Measurements from ENCODE around the gene CCDC92. TPM values are rescaled to one million over a fixed set of nuclear protein-coding genes. Genes with fewer than 3 reads are reported as not detected.

The CCDC92 gene
- total and polyA plus RNA-seq, 2 donors: 9.1 to 49.8 TPM

- DNase-seq (ENCODE audit: extremely low spot score): no peak
Measured at GRCh38 chr12:124007826-124008570, 35.4 kb upstream of the CCDC92 start.

DNA sequence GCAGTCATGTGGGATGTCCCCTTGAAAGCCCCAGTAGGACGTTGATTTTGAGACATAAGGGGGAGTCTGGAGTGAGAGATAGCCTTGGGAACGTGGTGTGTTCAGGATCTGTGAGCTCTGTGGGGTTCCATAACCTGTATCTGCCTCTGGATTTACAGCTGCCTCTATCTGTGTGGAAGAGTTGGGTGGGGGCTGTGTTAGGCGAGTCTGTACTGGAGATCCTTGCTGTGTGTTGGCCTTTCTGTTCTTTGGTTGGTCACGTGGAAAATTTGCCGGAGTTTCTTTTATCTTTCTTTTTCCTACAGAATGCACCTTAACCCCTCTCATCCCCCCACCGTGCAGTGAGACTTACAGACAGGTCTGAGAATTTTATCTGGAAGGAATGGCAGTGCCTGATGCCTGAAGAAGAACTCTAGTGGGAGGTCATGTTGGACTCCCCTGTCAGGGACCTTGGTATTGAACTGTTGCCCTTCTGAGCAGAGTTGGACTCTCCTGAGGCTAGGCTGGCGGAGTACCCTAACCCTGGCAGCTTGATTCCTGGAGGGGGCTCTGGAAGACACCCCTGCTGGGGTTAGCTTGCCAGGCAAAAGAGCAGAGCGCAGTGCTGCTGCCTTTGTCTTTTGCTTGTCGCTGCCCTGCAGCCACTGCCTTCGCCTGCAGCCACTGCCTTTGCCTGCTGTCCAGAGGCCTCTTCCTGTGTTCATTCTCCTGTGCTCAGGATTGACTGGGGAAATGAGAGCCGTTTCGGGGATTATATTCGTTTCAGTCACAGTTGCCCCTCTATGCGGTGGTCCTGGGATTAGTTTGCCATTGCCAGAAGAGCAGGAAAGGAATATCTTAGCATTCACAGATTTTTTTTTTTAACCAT lies 34.4 kb upstream of the CCDC92 start:
- Histone ChIP-seq H3K4me3 (ENCODE audit: low read depth, low read length) (no peak overlapping the region), H3K4me1 (ENCODE audit: insufficient read depth) (no peaks in the 10 kb centered on the region), H3K27ac (ENCODE audit: low read depth) (no peak overlapping the region), H3K36me3 (ENCODE audit: insufficient read depth) (peaks cover 2% of the 10 kb centered on the region)
- 78% methylated on average over 14 of the region's 14 CpGs for WGBS
- no peak for DNase-seq (ENCODE audit: extremely low spot score)

More at GRCh38 chr12:124007826-124008570, 35.4 kb upstream of the CCDC92 start:
- Histone ChIP-seq H3K36me3 (ENCODE audit: insufficient read depth) (peaks cover 2% of the 10 kb centered on the region), H3K4me3 (ENCODE audit: low read depth, low read length) (no peak overlapping the region), H3K4me1 (ENCODE audit: insufficient read depth) (no peaks in the 10 kb centered on the region), H3K27ac (ENCODE audit: low read depth) (no peak overlapping the region)
- WGBS: 60% methylated on average over 9 of the region's 9 CpGs

DNA sequence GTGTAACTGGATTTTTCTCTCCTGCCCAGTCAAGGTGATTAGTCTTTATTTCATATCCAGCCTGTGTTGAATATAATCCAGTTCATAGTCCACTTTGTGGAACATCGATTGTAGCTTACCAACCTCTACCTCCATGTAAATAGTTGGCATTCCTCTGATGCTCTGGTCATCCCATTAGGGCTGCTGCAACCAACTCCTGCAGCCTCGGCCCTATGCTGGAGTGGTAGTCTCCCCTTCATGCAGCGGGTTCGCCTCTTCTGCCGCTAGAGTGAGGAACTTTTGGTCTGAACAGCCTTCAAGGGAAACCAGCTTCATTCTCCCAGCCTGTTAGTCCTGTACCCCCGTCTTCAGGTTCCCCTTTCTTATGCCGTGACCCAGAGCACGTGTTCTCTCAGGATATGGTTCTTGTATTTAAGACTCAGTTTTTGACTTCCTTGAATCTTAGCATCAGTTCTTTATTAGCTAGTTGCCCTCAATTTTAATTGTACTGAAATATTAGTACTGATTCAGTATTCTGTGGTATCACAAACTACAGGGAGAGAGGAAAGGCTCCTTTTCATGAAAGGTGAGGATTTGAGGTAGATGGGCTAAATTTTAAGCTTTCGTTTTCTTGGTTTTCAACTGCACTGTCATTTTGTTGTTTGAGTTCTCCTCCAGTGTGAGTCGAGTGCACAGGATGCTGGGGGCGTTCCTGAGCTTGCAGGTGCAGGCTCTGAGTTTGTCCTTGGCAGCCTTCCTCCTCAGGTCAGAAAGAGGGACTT lies 33.6 kb upstream of the CCDC92 start:
- H3K36me3 ChIP-seq (ENCODE audit: insufficient read depth): no peaks in the 10 kb centered on the region
- H3K4me1 ChIP-seq (ENCODE audit: insufficient read depth): no peaks in the 10 kb centered on the region
- no peak for DNase-seq (ENCODE audit: extremely low spot score)
- H3K4me3 ChIP-seq (ENCODE audit: low read depth, low read length): no peak overlapping the region
- H3K27ac ChIP-seq (ENCODE audit: low read depth): no peak overlapping the region
- 78% methylated on average over 11 of the region's 11 CpGs for WGBS

DNA sequence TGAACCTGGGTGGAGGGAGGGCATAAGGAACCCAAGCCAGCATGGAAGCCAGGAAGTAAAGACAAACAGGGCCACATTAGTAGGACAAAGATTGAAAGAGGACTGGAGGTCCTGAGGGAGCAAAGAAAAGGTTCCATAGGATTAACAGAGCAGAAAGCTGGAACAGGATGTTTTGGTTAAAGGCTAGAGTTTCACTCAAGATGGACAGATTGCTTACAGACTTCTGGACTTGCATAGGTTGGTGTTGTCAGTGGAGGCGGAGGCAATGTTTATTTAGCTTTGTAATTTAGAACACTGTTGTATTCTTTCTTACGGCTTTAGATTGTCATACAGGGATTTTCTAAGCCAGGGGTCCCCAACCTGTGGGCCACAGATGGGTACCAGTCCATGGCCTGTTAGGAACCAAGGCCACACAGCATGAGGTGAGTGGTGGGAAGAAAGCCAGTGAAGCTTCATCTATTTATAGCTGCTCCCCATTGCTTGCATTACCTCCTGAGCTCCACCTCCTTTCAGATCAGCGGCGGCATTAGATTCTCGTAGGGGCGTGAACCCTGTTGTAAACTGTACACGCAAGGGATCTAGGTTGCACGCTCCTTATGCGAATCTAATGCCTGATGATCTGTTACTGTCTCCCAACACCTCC lies 31.7 kb upstream of the CCDC92 start:
- no peak overlapping the region for H3K4me3 ChIP-seq (ENCODE audit: low read depth, low read length)
- 90% methylated on average over 9 of the region's 9 CpGs for WGBS
- no peak overlapping the region for H3K27ac ChIP-seq (ENCODE audit: low read depth)
- H3K36me3 ChIP-seq (ENCODE audit: insufficient read depth): peaks cover 2% of the 10 kb centered on the region
- no peak for DNase-seq (ENCODE audit: extremely low spot score)
- no peaks in the 10 kb centered on the region for H3K4me1 ChIP-seq (ENCODE audit: insufficient read depth)

DNA sequence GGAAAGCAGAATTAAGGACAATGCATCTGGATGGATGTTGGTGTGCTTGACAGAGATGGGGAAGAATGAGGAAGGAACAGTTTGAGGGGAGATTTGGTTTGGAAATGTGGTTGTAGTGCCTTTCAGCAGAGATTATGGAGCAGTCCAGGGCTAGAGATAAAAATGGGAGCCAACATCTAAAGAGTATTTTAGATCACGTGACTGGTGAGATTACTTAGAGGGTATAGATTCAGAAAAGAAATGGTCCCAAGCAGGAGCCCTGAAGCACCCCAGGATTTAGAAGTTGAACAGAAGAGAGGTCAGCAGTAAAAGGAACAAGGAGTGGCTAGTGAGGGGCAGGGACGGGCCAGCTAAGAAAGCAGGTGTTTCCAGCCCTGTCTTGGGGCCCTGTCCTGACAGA lies 30.0 kb upstream of the CCDC92 start:
- no peak for DNase-seq (ENCODE audit: extremely low spot score)
- no peak overlapping the region for H3K4me3 ChIP-seq (ENCODE audit: low read depth, low read length)
- H3K27ac ChIP-seq (ENCODE audit: low read depth): no peak overlapping the region
- no peaks in the 10 kb centered on the region for H3K4me1 ChIP-seq (ENCODE audit: insufficient read depth)
- H3K36me3 ChIP-seq (ENCODE audit: insufficient read depth): peaks cover 2% of the 10 kb centered on the region
- 87% methylated on average over 2 of the region's 2 CpGs for WGBS

GRCh38 chr12:124002021-124002644 lies 29.5 kb upstream of the CCDC92 start:
- H3K4me3 ChIP-seq (ENCODE audit: low read depth, low read length): no peak overlapping the region
- DNase-seq (ENCODE audit: extremely low spot score): no peak
- peaks cover 2% of the 10 kb centered on the region for H3K36me3 ChIP-seq (ENCODE audit: insufficient read depth)
- H3K4me1 ChIP-seq (ENCODE audit: insufficient read depth): no peaks in the 10 kb centered on the region
- WGBS: 88% methylated on average over 6 of the region's 6 CpGs
- no peak overlapping the region for H3K27ac ChIP-seq (ENCODE audit: low read depth)

DNA sequence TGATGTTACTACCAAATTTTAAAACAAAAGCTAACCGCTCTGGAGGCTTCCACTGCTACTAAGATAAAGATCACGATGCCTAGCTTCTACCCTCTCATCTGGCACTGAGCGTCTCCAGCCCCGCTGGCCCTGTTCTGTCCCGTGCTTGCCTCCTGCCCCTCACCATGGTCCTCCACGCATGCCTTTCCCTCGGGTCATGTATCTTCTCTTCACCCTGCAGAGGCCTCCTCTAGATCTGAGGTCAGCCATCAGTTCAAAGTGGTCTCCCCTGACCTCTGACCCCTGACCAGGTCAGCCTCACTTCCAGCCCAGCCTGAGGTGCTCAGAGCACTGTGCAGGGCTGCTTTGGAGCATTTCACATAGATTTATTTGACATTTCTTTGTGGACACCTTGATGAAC lies 28.7 kb upstream of the CCDC92 start:
- WGBS: 82% methylated on average over 7 of the region's 7 CpGs
- DNase-seq (ENCODE audit: extremely low spot score): no peak
- H3K36me3 ChIP-seq (ENCODE audit: insufficient read depth): peaks cover 2% of the 10 kb centered on the region

GRCh38 chr12:124000111-124000510 lies 27.5 kb upstream of the CCDC92 start:
- Histone ChIP-seq H3K4me1 (ENCODE audit: insufficient read depth) (no peaks in the 10 kb centered on the region), H3K4me3 (ENCODE audit: low read depth, low read length) (no peak overlapping the region), H3K27ac (ENCODE audit: low read depth) (no peak overlapping the region), H3K36me3 (ENCODE audit: insufficient read depth) (peaks cover 2% of the 10 kb centered on the region)
- 92% methylated on average over 5 of the region's 5 CpGs for WGBS
- no peak for DNase-seq (ENCODE audit: extremely low spot score)

More for the DNA sequence above, 28.7 kb upstream of the CCDC92 start:
- Histone ChIP-seq H3K27ac (ENCODE audit: low read depth) (no peak overlapping the region), H3K4me1 (ENCODE audit: insufficient read depth) (no peaks in the 10 kb centered on the region), H3K4me3 (ENCODE audit: low read depth, low read length) (no peak overlapping the region)

DNA sequence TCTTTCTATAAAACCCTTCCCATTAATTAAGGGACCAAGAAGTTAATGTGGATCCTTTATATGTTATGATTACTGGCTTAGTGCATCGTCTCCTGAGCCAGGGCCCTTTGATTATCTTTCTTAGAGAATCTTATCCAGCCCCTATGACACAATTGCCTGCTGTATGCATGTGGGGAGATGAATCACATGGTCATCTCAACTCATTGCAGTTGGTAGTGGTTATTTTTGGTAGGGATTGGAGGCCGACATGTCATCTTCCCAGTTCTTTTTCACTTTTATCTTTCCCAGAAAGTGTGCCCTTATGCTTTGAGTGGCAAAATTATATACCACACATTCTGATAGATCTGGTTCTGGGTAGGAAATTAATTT lies 26.3 kb upstream of the CCDC92 start:
- H3K36me3 ChIP-seq (ENCODE audit: insufficient read depth): peaks cover 2% of the 10 kb centered on the region
- H3K27ac ChIP-seq (ENCODE audit: low read depth): no peak overlapping the region
- no peak for DNase-seq (ENCODE audit: extremely low spot score)
- no peaks in the 10 kb centered on the region for H3K4me1 ChIP-seq (ENCODE audit: insufficient read depth)
- 60% methylated on average over 2 of the region's 2 CpGs for WGBS
- no peak overlapping the region for H3K4me3 ChIP-seq (ENCODE audit: low read depth, low read length)

DNA sequence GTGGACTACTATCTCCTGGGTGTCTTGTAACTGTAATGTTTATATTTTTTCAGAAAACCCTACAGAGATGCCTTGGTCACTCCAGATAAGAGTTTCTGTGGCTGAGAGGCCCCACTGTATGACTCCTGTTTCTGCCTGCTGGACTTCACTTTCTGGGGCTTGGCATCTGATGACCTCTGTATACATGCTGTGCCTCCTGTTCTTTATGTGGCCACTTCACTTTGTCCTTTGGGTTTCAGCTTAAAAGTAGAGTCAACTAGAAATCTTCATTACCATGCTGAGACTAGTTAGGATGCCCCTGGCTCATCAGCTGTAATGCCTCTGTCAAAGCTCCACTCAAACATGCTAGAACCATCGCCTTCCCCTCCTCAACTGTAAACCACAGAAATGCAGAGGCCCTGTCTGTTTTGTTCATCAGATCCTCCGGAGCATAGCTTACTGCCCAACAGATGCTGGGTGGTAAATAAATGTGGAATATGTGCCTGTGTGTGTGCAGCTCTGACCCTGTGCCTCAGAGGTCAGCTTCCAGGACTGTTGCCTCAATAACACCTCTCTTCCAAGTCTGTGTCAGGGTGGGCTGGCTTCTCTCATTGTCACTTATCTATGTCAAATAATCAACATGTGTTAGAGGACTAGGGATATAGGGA lies 25.8 kb upstream of the CCDC92 start:
- no peak for DNase-seq (ENCODE audit: extremely low spot score)
- H3K36me3 ChIP-seq (ENCODE audit: insufficient read depth): peaks cover 2% of the 10 kb centered on the region
- no peaks in the 10 kb centered on the region for H3K4me1 ChIP-seq (ENCODE audit: insufficient read depth)
- WGBS: 58% methylated on average over 2 of the region's 2 CpGs
- no peak overlapping the region for H3K4me3 ChIP-seq (ENCODE audit: low read depth, low read length)
- H3K27ac ChIP-seq (ENCODE audit: low read depth): no peak overlapping the region

DNA sequence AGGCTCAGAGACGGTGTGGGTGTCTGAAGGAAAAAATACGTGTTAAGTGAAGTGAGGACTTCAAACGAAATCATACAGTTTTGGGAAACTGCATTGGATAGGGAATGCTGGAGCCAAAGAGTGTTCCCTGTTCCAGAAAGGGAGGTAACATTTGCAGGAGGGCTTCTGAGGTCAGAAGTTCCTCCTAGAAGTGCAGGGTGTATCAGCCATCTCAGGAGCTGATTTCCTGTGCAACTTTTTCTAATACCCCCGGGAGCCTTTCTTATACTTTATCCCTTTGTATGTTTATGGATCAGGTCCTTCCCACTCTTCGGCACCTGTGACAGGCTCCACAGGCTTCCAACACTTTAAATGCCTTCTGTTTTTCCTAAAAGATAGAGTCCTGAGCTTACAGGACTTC lies 25.3 kb upstream of the CCDC92 start:
- 46% methylated on average over 5 of the region's 5 CpGs for WGBS
- Histone ChIP-seq H3K27ac (ENCODE audit: low read depth) (no peak overlapping the region), H3K4me1 (ENCODE audit: insufficient read depth) (no peaks in the 10 kb centered on the region), H3K4me3 (ENCODE audit: low read depth, low read length) (no peak overlapping the region), H3K36me3 (ENCODE audit: insufficient read depth) (peaks cover 2% of the 10 kb centered on the region)
- no peak for DNase-seq (ENCODE audit: extremely low spot score)

- 67% methylated on average over 6 of the region's 6 CpGs for WGBS
- H3K36me3 ChIP-seq (ENCODE audit: insufficient read depth): peaks cover 2% of the 10 kb centered on the region
- no peak for DNase-seq (ENCODE audit: extremely low spot score)
- no peak overlapping the region for H3K27ac ChIP-seq (ENCODE audit: low read depth)
- no peaks in the 10 kb centered on the region for H3K4me1 ChIP-seq (ENCODE audit: insufficient read depth)
- no peak overlapping the region for H3K4me3 ChIP-seq (ENCODE audit: low read depth, low read length)
Measured at GRCh38 chr12:123997033-123997822, 24.6 kb upstream of the CCDC92 start.
